CD4-positive, alpha-beta memory T cell (primary cell): ENCODE measurements around the gene ATG4B. TPM values are rescaled to one million over a fixed set of nuclear protein-coding genes. Genes with fewer than 3 reads are reported as not detected.
A peak's percentile ranks its signal among the peaks of the same experiment; 100 is the strongest.
"Not testable (repeated sequence)": the region's sequence is repeated elsewhere in the genome, so short reads cannot be mapped to it uniquely, and the experiment has no call there.

Source experiments
- CTCF ChIA-PET: fragments of 350-600 bp; sonication (Branson Sonifier 250); formaldehyde crosslinking; loops from one replicate; lab custom pipeline; 2021; ENCODE audit warnings: inconsistent platforms; ENCODE audit not compliant: partially characterized antibody; lab: Charles Lee
- POLR2A ChIA-PET: fragments of 350-600 bp; sonication (Branson Sonifier 250); formaldehyde crosslinking; loops from one replicate; lab custom pipeline; 2021; ENCODE audit not compliant: partially characterized antibody; lab: Charles Lee
- DNase-seq, 5 donors: peaks; one replicate each; pipeline versions ENCODE4 v3.0.0 to v3.0.0-alpha.2; 2020 to 2022; ENCODE audit warnings: mixed read lengths in 1 of 5
- H3K27ac ChIP-seq: one replicate; pipeline ENCODE4 v1.7.0; 2013; ENCODE audit warnings: low read depth, low read length
- H3K27me3 ChIP-seq: 2 replicates; pipeline ENCODE4 v1.7.0; 2013; ENCODE audit warnings: mild to moderate bottlenecking, low read length, moderate library complexity; ENCODE audit not compliant: insufficient read depth
- H3K36me3 ChIP-seq: 2 replicates; pipeline ENCODE4 v1.7.0; 2013; ENCODE audit warnings: mild to moderate bottlenecking, low read length, moderate library complexity; ENCODE audit not compliant: insufficient read depth
- H3K4me1 ChIP-seq: 2 replicates; pipeline ENCODE4 v1.7.0; 2013; ENCODE audit warnings: mild to moderate bottlenecking, low read length, moderate library complexity; ENCODE audit not compliant: insufficient read depth
- H3K4me3 ChIP-seq, 2 donors: one replicate each; pipeline ENCODE4 v1.7.0; 2013; ENCODE audit warnings: low read length in 2 of 2, mild to moderate bottlenecking in 1 of 2
- H3K9me3 ChIP-seq, 2 donors: one replicate each; pipeline ENCODE4 v1.7.0; 2013; ENCODE audit warnings: low read length in 2 of 2, control low read depth in 1 of 2; ENCODE audit not compliant: control insufficient read depth in 1 of 2
- H3K27ac Mint-ChIP-seq, 7 donors: one replicate each; pipeline ENCODE4 v1.8.0; 2020 to 2021; ENCODE audit warnings: mixed read lengths in 7 of 7, mild to moderate bottlenecking in 6 of 7, inconsistent platforms in 3 of 7, moderate library complexity in 3 of 7
- H3K27me3 Mint-ChIP-seq, 2 donors: one replicate each; pipeline ENCODE4 v1.8.0; 2020 to 2021; ENCODE audit warnings: mixed read lengths in 2 of 2
- H3K36me3 Mint-ChIP-seq, 2 donors: one replicate each; pipeline ENCODE4 v1.8.0; 2020 to 2021; ENCODE audit warnings: mixed read lengths in 2 of 2, inconsistent platforms in 1 of 2, mild to moderate bottlenecking in 1 of 2
- H3K4me1 Mint-ChIP-seq, 4 donors: one replicate each; pipeline ENCODE4 v1.8.0; 2020 to 2021; ENCODE audit warnings: mixed read lengths in 4 of 4, mild to moderate bottlenecking in 1 of 4
- H3K4me3 Mint-ChIP-seq, 8 donors: one replicate each; pipeline ENCODE4 v1.8.0; 2020 to 2021; ENCODE audit warnings: mixed read lengths in 8 of 8, mild to moderate bottlenecking in 7 of 8, moderate library complexity in 6 of 8, inconsistent platforms in 3 of 8
- H3K9me3 Mint-ChIP-seq, 8 donors: one replicate each; pipeline ENCODE4 v1.8.0; 2020 to 2021; ENCODE audit warnings: mixed read lengths in 8 of 8, mild to moderate bottlenecking in 5 of 8, inconsistent platforms in 3 of 8, moderate library complexity in 1 of 8
- intact Hi-C: fragments of 100-400 bp; cut with micrococcal nuclease; formaldehyde crosslinking; loops from one replicate; pipeline ENCODE4 v1.15.1; 2023
- polyA plus RNA-seq, 2 donors: library from polyadenylated mRNA; unstranded; fragments of 300-500 nt; fragmentation: Illumina TruSeq; gene quantifications; one replicate each; pipeline ENCODE4 v1.2.3, GENCODE V29; 2021
- total RNA-seq, 2 experiments: library from RNA; stranded (reverse); gene quantifications; one replicate each; pipeline ENCODE4 v1.2.3, GENCODE V29; 2021

The ATG4B gene
- total and polyA plus RNA-seq, 4 experiments from 2014 or later: 49.2 to 96.9 (median 73.1) TPM

- peak overlapping the region in 2 of 7 donors; percentile 20 to 75 for H3K27ac Mint-ChIP-seq
- no peaks in the 10 kb centered on the region for H3K9me3 Mint-ChIP-seq
- H3K27ac ChIP-seq: no peak overlapping the region
- H3K4me3 ChIP-seq: no peak overlapping the region
- no peaks in the 10 kb centered on the region for H3K4me1 ChIP-seq
- H3K9me3 ChIP-seq: no peaks in the 10 kb centered on the region
- H3K27me3 ChIP-seq: no peaks in the 10 kb centered on the region
- no peak overlapping the region for H3K4me3 Mint-ChIP-seq
- H3K36me3 Mint-ChIP-seq: peaks cover 39 to 69% of the 10 kb centered on the region in 2 donors
- intact Hi-C loops: no loop called here
- peaks cover 56% of the 10 kb centered on the region for H3K36me3 ChIP-seq
- H3K27me3 Mint-ChIP-seq: no peaks in the 10 kb centered on the region
- no peaks in the 10 kb centered on the region for H3K4me1 Mint-ChIP-seq
- ChIA-PET POLR2A (interaction anchor here (0.6 kb wide), 1 partner anchor 15 kb away, joined by 3 read pairs; no protein-coding TSS in a partner anchor), CTCF (interaction anchor here (1.3 to 2.2 kb wide), 2 partner anchors 16 to 221 kb away, joined by 4 to 9 read pairs; no protein-coding TSS in a partner anchor)
- no peak for DNase-seq
Observed at GRCh38 chr2:241657786-241658254, 20.3 kb downstream of the ATG4B start.

- Histone ChIP-seq H3K27ac (no peak overlapping the region), H3K36me3 (peaks cover 51% of the 10 kb centered on the region), H3K27me3 (no peaks in the 10 kb centered on the region), H3K4me3 (no peak overlapping the region), H3K4me1 (no peaks in the 10 kb centered on the region), H3K9me3 (no peaks in the 10 kb centered on the region)
- no peaks in the 10 kb centered on the region for H3K27me3 Mint-ChIP-seq
- DNase-seq: no peak
- H3K9me3 Mint-ChIP-seq: no peaks in the 10 kb centered on the region
- CTCF ChIA-PET: interaction anchor here (0.8 to 2.2 kb wide), 5 partner anchors 12 to 807 kb away, joined by 3 to 9 read pairs (median 4); partner anchors contain the start of gene DTYMK
- intact Hi-C loops: no loop called here
- H3K36me3 Mint-ChIP-seq: peaks cover 40 to 65% of the 10 kb centered on the region in 2 donors
- POLR2A ChIA-PET: no interaction called here
- H3K27ac Mint-ChIP-seq: peak overlapping the region in 1 of 7 donors; percentile 74
- H3K4me1 Mint-ChIP-seq: no peaks in the 10 kb centered on the region
- no peak overlapping the region for H3K4me3 Mint-ChIP-seq
Observed at GRCh38 chr2:241658296-241658695, 20.8 kb downstream of the ATG4B start.

- ChIA-PET POLR2A (no interaction called here), CTCF (interaction anchor here (0.8 to 2.2 kb wide), 7 partner anchors 13 to 808 kb away, joined by 3 to 9 read pairs (median 4); partner anchors contain the start of gene DTYMK)
- Histone ChIP-seq H3K27me3 (no peaks in the 10 kb centered on the region), H3K27ac (no peak overlapping the region), H3K36me3 (peaks cover 49% of the 10 kb centered on the region), H3K4me3 (no peak overlapping the region), H3K9me3 (no peaks in the 10 kb centered on the region), H3K4me1 (no peaks in the 10 kb centered on the region)
- peak in 4 of 5 donors; percentile 22 to 46 (median 38) for DNase-seq
- Mint-ChIP-seq H3K27ac (no peak overlapping the region), H3K4me1 (no peaks in the 10 kb centered on the region), H3K36me3 (peaks cover 42 to 61% of the 10 kb centered on the region in 2 donors), H3K27me3 (no peaks in the 10 kb centered on the region), H3K4me3 (no peak overlapping the region), H3K9me3 (no peaks in the 10 kb centered on the region)
- intact Hi-C loops: no loop called here
Observed at GRCh38 chr2:241659150-241659739, 21.8 kb downstream of the ATG4B start.

- H3K27me3 Mint-ChIP-seq: no peaks in the 10 kb centered on the region
- peak overlapping the region in 1 of 7 donors; percentile 62 for H3K27ac Mint-ChIP-seq
- peaks cover 2 to 5% (median 4%) of the 10 kb centered on the region in 4 donors for H3K4me1 Mint-ChIP-seq
- DNase-seq: no peak
- no peaks in the 10 kb centered on the region for H3K9me3 Mint-ChIP-seq
- ChIA-PET POLR2A (no interaction called here), CTCF (interaction anchor here (1.3 kb wide), 1 partner anchor 14 kb away, joined by 3 read pairs; no protein-coding TSS in a partner anchor)
- no peak overlapping the region for H3K4me3 ChIP-seq
- no peak overlapping the region for H3K4me3 Mint-ChIP-seq
- H3K36me3 Mint-ChIP-seq: peaks cover 32 to 50% of the 10 kb centered on the region in 2 donors
- H3K27me3 ChIP-seq: no peaks in the 10 kb centered on the region
- intact Hi-C loops: no loop called here
- H3K36me3 ChIP-seq: peaks cover 34% of the 10 kb centered on the region
- H3K9me3 ChIP-seq: no peaks in the 10 kb centered on the region
- H3K27ac ChIP-seq: no peak overlapping the region
- H3K4me1 ChIP-seq: no peaks in the 10 kb centered on the region
Observed at GRCh38 chr2:241660593-241661213, 23.2 kb downstream of the ATG4B start.

- H3K27me3 ChIP-seq, intact Hi-C loops, H3K9me3 Mint-ChIP-seq, H3K27ac ChIP-seq, DNase-seq, H3K4me3 ChIP-seq, H3K4me3 Mint-ChIP-seq, H3K9me3 ChIP-seq, H3K4me1 Mint-ChIP-seq, H3K27me3 Mint-ChIP-seq, POLR2A ChIA-PET, H3K27ac Mint-ChIP-seq, H3K4me1 ChIP-seq, CTCF ChIA-PET: not testable (repeated sequence)
- peaks cover 31% of the 10 kb centered on the region for H3K36me3 ChIP-seq
- H3K36me3 Mint-ChIP-seq: peaks cover 29 to 43% of the 10 kb centered on the region in 2 donors
Observed at GRCh38 chr2:241662731-241663130, 25.2 kb downstream of the ATG4B start.

GRCh38 chr2:241665731-241666440, 28.4 kb downstream of the ATG4B start:
- no peaks in the 10 kb centered on the region for H3K27me3 ChIP-seq
- H3K27ac ChIP-seq: no peak overlapping the region
- H3K4me3 ChIP-seq: no peak overlapping the region
- Mint-ChIP-seq H3K27me3 (no peaks in the 10 kb centered on the region), H3K4me3 (no peak overlapping the region), H3K36me3 (peaks cover 15 to 43% of the 10 kb centered on the region in 2 donors), H3K4me1 (peaks cover 2 to 10% (median 4%) of the 10 kb centered on the region in 4 donors), H3K27ac (no peak overlapping the region), H3K9me3 (no peaks in the 10 kb centered on the region)
- H3K4me1 ChIP-seq: no peaks in the 10 kb centered on the region
- no peaks in the 10 kb centered on the region for H3K9me3 ChIP-seq
- ChIA-PET CTCF (interaction anchor here (1.9 kb wide), 1 partner anchor 212 kb away, joined by 5 read pairs; no protein-coding TSS in a partner anchor), POLR2A (no interaction called here)
- intact Hi-C loops: no loop called here
- no peak for DNase-seq
- peaks cover 12% of the 10 kb centered on the region for H3K36me3 ChIP-seq
